MM.1S (cell line): Measurements from ENCODE around the gene MINDY4.

Experiments used
- CTCF ChIP-seq: fragments of 300-600 bp; sonication (generic); IDR thresholded peaks from 2 replicates; pipeline ENCODE4 v1.5.1; 2016; ENCODE audit warnings: antibody characterized with exemption, low read length, mixed read lengths
- EZH2phosphoT487 ChIP-seq: fragments of 300-600 bp; sonication (generic); IDR thresholded peaks from 2 replicates; pipeline ENCODE4 v1.6.1; 2018; ENCODE audit warnings: antibody characterized with exemption, low read length

GRCh38 chr7:30935569-30935877 lies 164.3 kb downstream of the MINDY4 start:
- TF ChIP-seq CTCF (no peak), EZH2phosphoT487 (no peak)
